ENCODE data around the gene DLL4.

The DLL4 gene

GRCh38 chr15:40918799-40919392, 10.2 kb upstream of the DLL4 start:
- TF ChIP-seq CTCF (conservative IDR thresholded peaks at IDR 0.05; ENCODE audit: low read depth, low read length), result no peak
- no peak overlapping the region for H3K4me3 ChIP-seq (ENCODE audit: low read length)
- no peak for DNase-seq (ENCODE audit: low read depth)

GRCh38 chr15:40921949-40922607, 7.1 kb upstream of the DLL4 start:
- no peak for TF ChIP-seq CTCF (conservative IDR thresholded peaks at IDR 0.05; ENCODE audit: low read depth, low read length)
- no peak for DNase-seq (ENCODE audit: low read depth)
- H3K4me3 ChIP-seq (ENCODE audit: low read length), result no peak overlapping the region

- no peak for TF ChIP-seq CTCF (conservative IDR thresholded peaks at IDR 0.05; ENCODE audit: low read depth, low read length)
- H3K4me3 ChIP-seq (ENCODE audit: low read length), result no peak overlapping the region
- DNase-seq (ENCODE audit: low read depth), result no peak
These were observed 6.5 kb upstream of the DLL4 start for GRCh38 chr15:40922608-40923005.

- TF ChIP-seq CTCF (conservative IDR thresholded peaks at IDR 0.05; ENCODE audit: low read depth, low read length), result no peak
- no peak for DNase-seq (ENCODE audit: low read depth)
- H3K4me3 ChIP-seq (ENCODE audit: low read length), result no peak overlapping the region
These were observed 5.6 kb upstream of the DLL4 start for GRCh38 chr15:40923551-40923950.

- DNase-seq (ENCODE audit: low read depth), result no peak
- no peak overlapping the region for H3K4me3 ChIP-seq (ENCODE audit: low read length)
- TF ChIP-seq CTCF (conservative IDR thresholded peaks at IDR 0.05; ENCODE audit: low read depth, low read length), result no peak
These were observed 3.7 kb upstream of the DLL4 start for GRCh38 chr15:40925495-40925862.

GRCh38 chr15:40925863-40926658, 3.1 kb upstream of the DLL4 start:
- H3K4me3 ChIP-seq (ENCODE audit: low read length), result no peak overlapping the region
- no peak for DNase-seq (ENCODE audit: low read depth)
- no peak for TF ChIP-seq CTCF (conservative IDR thresholded peaks at IDR 0.05; ENCODE audit: low read depth, low read length)
